ENCODE results near the gene TGFA. TPM values are rescaled to one million over a fixed set of nuclear protein-coding genes. Genes with fewer than 3 reads are reported as not detected.

The TGFA gene
- total and polyA plus RNA-seq, 2 donors from 2014 or later, result 8.3 to 30.8 TPM

DNA sequence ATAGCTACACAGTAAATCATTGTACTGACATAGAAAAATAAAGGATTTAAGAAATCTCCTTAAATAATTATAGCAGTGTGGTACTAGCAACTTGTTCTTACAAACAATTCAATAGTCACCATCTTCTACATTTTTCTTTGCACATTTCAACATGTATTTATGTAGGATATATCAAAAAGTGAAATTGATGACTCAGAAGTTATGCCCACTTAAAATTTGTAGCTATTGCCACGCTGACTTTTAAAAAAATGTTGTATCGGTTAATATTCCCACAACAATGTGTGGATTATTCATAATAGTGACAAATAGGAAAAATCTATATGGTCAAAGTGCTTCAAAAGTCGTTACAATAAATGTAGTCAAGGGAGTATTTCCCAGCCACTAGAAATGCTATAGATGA is 6.7 kb downstream of the TGFA start:
- intact Hi-C loops (cut with DNase I), result no loop called here
- no peak overlapping the region for H3K4me3 ChIP-seq (ENCODE audit: low read length in 3 of 3)
- no peak for TF ChIP-seq CTCF (IDR thresholded peaks at IDR 0.05; ENCODE audit: borderline replicate concordance, extremely low read depth, insufficient read depth)
- no peak overlapping the region for H3K27ac ChIP-seq (ENCODE audit: low read depth in 2 of 2, low read length in 2 of 2)
- peaks cover 0 to 3% (median 1%) of the 10 kb centered on the region in 3 donors for H3K4me1 ChIP-seq (ENCODE audit: control insufficient read depth in 2 of 3, insufficient read depth in 2 of 3, low read depth in 1 of 3, low read length in 3 of 3)
- no peaks in the 10 kb centered on the region for H3K27me3 ChIP-seq (ENCODE audit: control insufficient read depth, insufficient read depth, low read length)
- H3K9me3 ChIP-seq (ENCODE audit: control insufficient read depth in 2 of 3, insufficient read depth in 1 of 3, low read length in 3 of 3), result no peaks in the 10 kb centered on the region
- FAIRE-seq (no peak), DNase-seq (no peak)
- H3K36me3 ChIP-seq (ENCODE audit: control insufficient read depth in 2 of 3, insufficient read depth in 3 of 3, low read length in 3 of 3), result no peaks in the 10 kb centered on the region
- H3K9ac ChIP-seq (ENCODE audit: low read length in 3 of 3), result no peak overlapping the region

- no peak for TF ChIP-seq CTCF (IDR thresholded peaks at IDR 0.05; ENCODE audit: borderline replicate concordance, extremely low read depth, insufficient read depth)
- Histone ChIP-seq H3K27ac (ENCODE audit: low read depth in 2 of 2, low read length in 2 of 2) (no peak overlapping the region), H3K9me3 (ENCODE audit: control insufficient read depth in 2 of 3, insufficient read depth in 1 of 3, low read length in 3 of 3) (no peaks in the 10 kb centered on the region), H3K36me3 (ENCODE audit: control insufficient read depth in 2 of 3, insufficient read depth in 3 of 3, low read length in 3 of 3) (no peaks in the 10 kb centered on the region), H3K27me3 (ENCODE audit: control insufficient read depth, insufficient read depth, low read length) (no peaks in the 10 kb centered on the region), H3K9ac (ENCODE audit: low read length in 3 of 3) (no peak overlapping the region), H3K4me3 (ENCODE audit: low read length in 3 of 3) (no peak overlapping the region), H3K4me1 (ENCODE audit: control insufficient read depth in 2 of 3, insufficient read depth in 2 of 3, low read depth in 1 of 3, low read length in 3 of 3) (no peaks in the 10 kb centered on the region)
- no peak for FAIRE-seq
- DNase-seq, result no peak
- intact Hi-C loops (cut with DNase I), result no loop called here
These were observed 7.2 kb downstream of the TGFA start for GRCh38 chr2:70546376-70546775.

DNA sequence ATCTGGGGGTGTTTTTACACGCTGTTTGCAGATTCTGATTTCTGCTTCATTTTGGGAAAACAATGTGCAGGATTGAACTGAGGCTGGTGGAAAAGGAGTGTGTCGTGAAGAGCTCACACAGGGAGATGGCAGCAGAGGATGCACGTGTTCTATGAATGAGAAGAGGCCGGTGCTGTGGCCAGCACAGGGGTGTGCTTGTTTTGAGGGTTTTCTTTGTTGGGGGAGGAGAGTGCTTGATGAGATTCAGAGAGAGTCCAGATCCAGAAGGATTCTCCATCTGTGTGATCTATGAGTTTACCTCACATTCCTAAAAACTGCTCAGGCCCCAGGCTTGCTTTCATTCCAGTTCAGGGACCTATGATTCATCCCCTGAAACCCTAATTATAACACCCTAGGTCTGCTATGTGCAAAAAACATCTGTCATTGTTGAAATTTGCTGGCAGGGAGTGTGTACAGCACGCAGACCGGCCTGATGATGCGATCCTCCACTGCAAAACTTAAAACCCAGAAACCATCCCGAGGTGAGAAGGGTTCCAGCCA is 12.1 kb downstream of the TGFA start:
- no peak overlapping the region for H3K9ac ChIP-seq (ENCODE audit: low read length in 3 of 3)
- H3K4me3 ChIP-seq (ENCODE audit: low read length in 3 of 3), result no peak overlapping the region
- FAIRE-seq, result no peak

More for the DNA sequence above, 12.1 kb downstream of the TGFA start:
- no peaks in the 10 kb centered on the region for H3K4me1 ChIP-seq (ENCODE audit: control insufficient read depth in 2 of 3, insufficient read depth in 2 of 3, low read depth in 1 of 3, low read length in 3 of 3)
- peak in 1 of 5 donors; percentile 45 for DNase-seq
- no peaks in the 10 kb centered on the region for H3K27me3 ChIP-seq (ENCODE audit: control insufficient read depth, insufficient read depth, low read length)
- H3K27ac ChIP-seq (ENCODE audit: low read depth in 2 of 2, low read length in 2 of 2), result no peak overlapping the region
- H3K36me3 ChIP-seq (ENCODE audit: control insufficient read depth in 2 of 3, insufficient read depth in 3 of 3, low read length in 3 of 3), result no peaks in the 10 kb centered on the region
- intact Hi-C loops (cut with DNase I), result no loop called here
- no peaks in the 10 kb centered on the region for H3K9me3 ChIP-seq (ENCODE audit: control insufficient read depth in 2 of 3, insufficient read depth in 1 of 3, low read length in 3 of 3)
- TF ChIP-seq CTCF (IDR thresholded peaks at IDR 0.05; ENCODE audit: borderline replicate concordance, extremely low read depth, insufficient read depth), result no peak

Data from kidney (tissue), 14 donors.